GM21717 (cell line): Measurements from ENCODE around the gene CBX1.
A peak's percentile ranks its signal among the peaks of the same experiment; 100 is the strongest.

Source experiments
- ATAC-seq: cut with Tn5 transposase; IDR thresholded peaks from one replicate; pipeline ENCODE4 v1.9.1; 2021; ENCODE audit warnings: mild to moderate bottlenecking, moderate library complexity; ENCODE audit not compliant: unreplicated experiment

CBX1 gene

DNA sequence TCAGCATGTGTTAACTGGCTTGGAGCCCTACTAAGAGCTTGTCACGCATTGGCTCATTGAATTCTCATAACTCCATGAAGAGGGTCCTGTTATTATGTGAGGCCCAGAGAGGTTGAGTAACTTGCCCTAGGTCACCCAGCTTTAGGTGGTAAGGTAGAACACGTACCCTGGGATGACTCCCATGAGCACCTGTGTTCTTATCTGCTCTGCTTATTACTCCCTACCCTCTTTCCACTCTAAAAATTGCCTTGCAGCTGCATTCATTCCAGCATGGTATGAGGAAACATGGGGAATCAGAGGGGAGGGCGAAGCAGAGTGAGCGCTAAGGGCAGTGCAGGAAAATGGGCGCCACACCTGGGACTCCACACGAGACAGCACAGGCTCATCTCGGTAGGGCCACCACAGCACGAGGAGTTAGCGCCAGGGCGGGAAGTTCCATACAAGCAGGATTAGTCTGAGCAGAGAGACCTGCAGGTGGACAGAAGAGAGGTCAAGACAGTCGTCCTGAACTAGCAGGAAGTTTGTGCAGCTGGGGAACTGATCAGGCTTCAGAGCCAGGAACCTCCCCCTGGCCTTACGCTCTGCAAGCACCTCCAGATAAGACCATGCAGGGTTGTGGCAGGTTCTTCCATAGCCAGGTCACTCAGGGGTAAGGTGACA is 73.8 kb downstream of the CBX1 start:
- no peak for ATAC-seq

DNA sequence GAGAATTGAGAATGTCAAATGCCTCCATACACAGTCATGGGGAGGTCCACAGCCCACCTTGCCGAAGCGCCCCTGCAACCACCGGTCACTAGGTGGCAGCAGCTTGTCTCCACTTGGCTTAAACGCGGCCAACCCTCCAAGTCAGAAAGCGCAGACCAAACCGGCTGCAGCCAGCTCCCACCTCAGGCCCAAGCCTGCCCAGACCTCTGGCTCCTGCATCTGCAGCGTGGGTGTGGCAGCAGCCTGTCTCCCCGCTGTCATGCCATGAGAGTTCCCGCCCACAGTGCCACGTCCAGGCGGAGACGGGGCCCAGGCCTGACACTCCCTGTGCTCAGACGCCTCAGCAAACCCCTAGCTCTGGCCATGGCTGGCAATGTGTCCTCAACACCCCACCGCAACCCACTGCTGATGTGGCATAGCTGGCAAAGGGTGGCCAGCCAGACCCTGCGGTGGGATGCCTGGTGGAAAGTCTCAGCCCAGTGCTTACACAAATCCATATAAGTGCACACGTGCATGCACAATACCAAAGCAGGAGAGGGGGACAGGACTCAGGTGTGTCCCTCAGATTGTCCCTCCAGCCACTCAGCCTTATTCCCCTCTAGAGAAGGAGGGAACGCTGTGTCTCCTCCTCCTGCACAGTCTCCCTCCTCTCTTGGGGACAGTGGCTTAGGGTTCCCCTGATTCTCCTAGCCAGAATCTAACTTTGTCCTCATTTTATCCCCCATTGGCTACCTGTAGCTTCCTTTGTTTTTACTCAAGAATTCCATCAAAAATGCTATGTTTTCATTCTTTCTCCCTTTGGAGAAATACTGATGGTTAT is 74.6 kb downstream of the CBX1 start:
- ATAC-seq, result no peak

DNA sequence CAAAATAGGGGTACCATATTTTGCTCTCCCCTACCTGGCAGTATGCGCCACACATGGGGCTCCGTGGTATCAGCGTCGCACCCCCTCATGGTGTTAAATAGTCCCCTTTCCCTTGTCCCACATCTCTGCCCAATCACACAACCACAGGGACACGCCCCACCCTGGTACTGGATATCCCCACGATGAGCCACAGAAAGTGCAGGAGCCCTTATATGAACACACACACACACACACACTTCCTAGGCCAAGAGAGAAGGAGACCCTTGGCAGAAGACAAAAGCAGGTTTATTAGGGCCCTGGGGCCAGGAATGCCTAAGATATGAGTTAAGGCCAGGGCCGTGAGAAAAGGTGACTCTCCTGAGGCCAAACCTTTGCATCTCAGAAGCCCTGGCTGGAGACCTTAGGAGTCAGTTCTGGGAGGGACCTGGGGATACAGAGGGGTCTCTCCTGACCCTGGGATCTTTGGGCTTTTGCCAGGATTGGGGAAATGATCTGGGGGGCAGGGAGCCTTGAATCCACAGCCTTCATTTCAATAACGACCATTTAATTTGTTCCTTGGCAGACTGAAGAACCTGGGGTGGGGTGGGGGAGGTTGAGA is 75.3 kb downstream of the CBX1 start:
- ATAC-seq, result no peak

DNA sequence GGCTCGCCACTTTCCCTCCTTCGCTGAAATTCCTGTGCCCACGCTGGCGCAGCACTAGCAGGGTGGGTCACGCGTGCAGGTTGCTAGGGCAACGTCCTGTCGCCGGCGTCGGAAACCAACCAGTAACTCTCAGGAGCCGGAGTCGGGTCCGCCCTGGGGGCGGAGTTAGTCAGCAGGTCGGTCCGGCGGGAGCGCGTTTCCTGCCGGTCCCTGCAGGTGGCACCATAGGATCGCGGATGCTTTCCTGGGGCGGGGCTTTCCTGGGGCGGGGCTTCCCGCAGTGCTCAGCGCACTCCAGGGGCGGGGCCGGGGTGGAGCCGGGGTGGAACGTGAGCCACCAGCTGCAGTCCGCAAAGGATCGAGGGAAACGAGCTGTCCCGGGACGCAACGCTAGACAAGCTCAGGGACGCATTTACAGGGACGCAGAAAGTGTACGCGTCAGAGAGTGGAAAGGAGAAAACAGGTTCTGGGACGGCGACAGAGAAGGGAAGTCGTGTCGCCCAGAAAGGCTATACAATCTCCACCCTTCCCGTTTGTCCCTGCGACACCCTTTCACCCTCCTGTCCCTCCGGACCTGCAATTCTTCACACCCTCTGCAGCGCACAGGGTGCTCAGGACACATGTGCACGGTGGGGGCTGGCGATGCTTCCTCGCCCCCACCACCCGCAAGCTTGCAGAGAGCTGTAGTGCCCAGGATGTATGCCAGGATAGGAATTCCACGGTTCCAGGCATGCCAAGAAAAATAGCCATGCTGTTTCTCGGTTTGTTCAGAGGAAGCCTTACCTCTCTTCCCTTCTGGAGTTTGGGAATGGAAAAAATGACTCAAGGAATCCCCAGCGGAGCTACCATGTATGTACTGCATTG is 76.0 kb downstream of the CBX1 start:
- ATAC-seq, result peak; percentile 60

DNA sequence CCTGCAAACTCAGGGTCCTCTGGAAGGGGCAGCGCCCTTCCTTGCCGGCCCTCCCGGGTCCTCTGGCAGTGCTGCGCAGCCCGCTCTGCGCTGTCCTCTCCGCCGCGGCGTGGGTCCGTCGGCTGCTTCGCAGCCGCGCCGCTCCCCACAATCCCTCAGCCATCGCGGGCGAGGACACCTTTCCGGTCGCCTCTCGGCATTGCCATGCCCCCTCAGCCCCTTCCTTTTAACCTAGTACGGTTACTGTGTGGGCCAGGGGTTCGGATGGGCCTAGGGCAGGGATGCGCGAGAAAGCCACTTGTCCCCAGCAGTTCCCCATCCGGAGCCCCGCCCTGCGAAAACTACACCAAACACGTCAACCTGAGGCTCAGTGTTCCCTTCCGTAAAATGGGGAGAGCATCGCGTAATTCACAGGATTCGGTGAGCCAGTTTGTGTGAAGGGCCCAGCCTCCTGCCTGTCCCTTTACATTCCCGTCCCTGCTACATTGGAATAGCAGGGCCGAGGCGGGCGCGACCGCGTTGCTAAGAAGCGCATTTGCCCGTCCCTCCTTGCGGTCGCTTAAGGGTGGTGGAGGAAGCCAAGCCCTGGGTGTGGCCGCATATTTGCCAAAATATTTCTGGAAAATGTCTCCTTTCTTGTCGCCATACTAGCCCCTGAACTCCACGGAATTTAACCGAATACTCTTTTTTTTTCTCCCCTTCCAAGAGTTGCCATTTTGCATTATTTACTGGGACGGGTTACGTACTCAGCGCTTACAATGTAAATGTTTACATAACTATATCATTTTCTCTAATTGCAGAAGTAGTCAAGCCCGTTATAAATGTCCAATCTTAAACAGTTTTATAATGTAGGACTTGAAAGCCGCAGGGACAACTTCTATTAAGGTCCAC is 76.9 kb downstream of the CBX1 start:
- ATAC-seq, result no peak

DNA sequence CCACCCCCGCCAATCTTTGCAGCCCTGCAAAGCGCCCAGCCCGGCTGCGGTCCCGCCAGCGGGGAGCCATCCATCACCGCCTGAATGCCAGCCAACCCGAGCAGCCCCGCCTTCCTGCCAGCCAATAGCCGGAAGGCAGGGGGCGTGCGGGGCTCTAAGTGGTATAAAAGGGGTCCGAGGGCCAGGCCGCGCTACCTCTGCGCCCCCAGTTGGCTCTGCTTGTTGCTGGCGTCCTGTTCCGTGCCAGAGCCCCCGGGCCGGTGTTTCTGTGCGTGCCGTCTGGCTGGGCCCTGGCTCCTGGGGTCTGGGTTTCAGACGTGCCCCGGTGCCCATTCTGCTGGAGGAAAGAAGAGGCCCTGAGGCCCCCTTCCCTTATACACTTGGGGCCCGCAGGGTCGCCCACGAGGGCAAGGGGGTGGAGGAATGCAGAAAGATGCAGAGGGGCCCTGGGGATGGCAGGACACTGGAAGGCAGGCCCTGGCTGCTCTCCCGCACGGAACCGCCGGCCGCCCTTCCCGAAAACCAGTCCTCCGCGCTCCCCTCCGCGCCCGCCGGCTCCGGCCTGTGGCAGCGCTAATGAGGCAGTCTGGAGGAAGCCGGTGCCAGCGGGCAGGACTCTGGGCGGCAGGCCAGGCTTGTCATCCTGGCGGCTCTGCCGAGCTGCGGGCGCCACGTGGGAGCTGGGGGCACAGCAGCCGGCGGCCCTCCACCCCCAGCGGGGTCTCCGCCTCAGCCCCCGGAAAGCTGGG is 77.7 kb downstream of the CBX1 start:
- ATAC-seq, result no peak

DNA sequence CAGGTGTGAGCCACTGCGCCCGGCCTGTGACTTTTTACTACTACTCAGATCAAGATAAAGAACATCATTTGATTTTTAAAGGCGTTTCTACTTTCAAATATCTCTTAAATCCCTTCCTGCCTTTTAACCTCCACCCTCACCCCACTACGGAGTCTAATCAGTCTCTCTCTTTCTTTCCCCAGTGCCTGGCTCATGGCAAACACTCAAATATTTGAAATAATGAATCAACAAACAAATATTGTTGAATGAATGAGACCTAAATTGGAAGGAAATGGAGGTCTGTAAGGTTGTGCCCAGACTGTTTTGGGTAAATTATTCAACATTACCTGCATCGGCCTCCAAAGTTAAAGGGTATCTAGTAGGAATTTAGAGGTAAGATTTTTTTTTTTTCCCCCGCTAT is 78.4 kb downstream of the CBX1 start:
- ATAC-seq, result no peak

DNA sequence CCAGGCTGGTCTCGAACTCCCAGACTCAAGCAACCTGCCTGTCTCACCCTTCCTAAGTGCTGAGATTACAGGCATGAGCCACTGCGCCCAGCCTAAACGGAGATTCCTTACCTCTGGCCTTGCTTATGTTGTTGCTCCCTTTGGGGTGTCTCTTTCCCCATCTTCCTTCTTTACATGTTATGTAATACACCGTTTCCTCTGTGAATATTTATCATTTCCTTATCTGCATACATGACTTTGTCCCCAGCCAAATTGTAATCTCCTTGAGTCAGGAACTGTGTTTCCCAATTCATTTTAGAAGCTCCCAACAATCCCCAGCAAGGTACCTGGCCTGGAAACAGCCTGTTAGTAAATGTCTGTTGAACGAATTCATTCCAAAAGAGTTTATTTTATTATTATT is 79.3 kb downstream of the CBX1 start:
- ATAC-seq, result no peak
